NCI-H345 (cell line): ENCODE measurements around the gene FSD1L.
"Not testable (repeated sequence)": the region's sequence is repeated elsewhere in the genome, so short reads cannot be mapped to it uniquely, and the experiment has no call there.

Experiments used
- DNase-seq: peaks from one replicate; lab custom pipeline; 2025; lab: John Stamatoyannopoulos, UW

FSD1L gene

DNA sequence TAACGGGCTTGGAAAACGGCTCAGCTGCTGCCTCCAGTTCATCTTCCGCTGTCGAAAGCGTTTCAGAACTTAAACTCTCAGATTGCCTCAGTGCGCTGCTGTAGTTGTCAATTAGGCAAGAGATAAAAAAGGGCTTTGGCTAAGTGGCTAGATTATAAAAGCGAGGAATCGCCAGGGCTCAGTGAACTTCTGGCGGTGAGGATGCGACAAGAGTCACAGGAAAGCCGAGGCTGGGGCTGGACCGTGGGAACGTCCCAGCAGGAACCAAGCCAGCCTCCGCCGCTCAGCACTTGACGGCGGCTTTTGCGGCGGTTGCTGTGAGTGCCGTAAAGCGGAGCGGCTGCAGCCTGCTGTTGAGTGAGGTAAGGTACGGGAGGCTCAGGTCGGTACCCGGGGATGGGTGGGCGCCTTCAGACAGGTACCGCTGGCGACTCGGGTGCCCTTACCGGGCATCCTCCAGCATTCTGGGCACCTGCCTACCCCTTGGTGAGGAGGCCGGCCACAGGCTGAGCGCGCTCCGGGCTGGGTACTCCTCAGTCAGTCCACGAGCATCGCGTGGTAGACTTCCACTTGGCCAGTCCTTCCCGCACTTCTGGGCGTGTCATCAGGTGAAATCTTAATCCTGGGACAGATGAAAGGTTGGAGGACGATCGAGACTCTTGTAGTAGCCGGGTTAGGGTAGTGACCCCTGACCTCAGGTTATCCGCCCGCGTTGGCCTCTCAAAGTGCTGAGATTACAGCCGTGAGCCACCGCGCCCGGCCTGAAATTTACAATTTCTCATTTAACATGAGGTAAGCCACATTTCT lies 110.2 kb downstream of the FSD1L start, which contains the start of gene FKTN:
FKTN (plus strand) TSS at position 328 of the 807 bp plus-strand sequence. CDS start 16,902 bp downstream, outside the sequence.
- peak; percentile 91 for DNase-seq

DNA sequence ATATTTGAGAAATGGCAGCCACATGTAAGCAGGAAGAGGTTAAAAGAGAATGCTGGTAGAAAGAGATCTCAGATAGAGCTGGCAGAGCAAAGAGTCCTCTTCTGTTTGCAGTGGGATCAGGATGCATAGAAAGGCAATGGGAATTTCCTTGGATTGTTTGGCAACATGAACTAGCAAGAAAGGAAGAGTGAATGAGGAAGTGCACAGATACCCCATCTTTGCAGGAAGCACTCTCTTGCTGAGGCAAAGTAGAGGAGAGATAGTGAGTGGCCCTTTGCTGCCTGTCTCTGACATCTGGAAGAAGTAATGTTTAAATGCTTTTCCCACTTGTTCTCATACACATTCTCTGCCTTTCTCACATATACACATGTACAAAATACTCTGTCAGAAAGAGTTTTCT lies 124.6 kb downstream of the FSD1L start:
- DNase-seq = no peak

DNA sequence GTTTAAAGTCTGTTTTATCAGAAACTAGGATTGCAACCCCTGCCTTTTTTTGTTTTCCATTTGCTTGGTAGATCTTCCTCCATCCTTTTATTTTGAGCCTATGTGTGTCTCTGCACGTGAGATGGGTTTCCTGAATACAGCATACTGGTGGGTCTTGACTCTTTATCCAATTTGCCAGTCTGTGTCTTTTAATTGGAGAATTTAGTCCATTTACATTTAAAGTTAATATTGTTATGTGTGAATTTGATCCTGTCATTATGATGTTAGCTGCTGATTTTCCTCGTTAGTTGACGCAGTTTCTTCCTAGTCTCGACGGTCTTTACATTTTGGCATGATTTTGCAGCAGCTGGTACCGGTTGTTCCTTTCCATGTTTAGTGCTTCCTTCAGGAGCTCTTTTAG lies 132.1 kb downstream of the FSD1L start:
- not testable (repeated sequence) for DNase-seq

DNA sequence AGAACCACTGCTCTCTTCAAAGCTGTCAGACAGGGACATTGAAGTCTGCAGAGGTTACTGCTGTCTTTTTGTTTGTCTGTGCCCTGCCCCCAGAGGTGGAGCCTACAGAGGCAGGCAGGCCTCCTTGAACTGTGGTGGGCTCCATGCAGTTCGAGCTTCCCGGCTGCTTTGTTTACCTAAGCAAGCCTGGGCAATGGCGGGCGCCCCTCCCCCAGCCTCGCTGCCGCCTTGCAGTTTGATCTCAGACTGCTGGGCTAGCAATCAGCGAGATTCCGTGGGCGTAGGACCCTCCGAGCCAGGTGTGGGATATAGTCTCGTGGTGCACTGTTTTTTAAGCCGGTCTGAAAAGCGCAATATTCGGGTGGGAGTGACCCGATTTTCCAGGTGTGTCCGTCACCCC lies 133.7 kb downstream of the FSD1L start:
- not testable (repeated sequence) for DNase-seq

DNA sequence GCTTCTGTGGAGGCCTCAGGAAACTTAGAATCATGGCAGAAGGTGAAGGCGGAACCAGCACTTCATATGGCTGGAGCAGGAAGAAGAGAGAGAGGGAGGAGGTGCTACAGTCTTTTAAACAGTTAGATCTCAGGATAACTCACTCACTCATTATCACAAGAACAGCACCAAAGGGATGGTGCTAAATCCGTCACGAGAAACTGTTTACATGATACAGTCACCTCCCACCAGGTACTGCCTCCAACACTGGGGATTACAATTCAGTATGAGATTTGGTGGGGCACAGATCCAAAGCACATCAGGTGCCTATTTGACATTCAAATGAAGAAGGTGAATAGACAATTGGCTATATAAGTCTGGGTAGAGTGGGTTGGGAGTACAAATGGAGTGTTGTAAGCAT lies 145.3 kb downstream of the FSD1L start:
- no peak for DNase-seq
